ENCODE data around the gene MCC.
"Not testable (repeated sequence)": the region's sequence is repeated elsewhere in the genome, so short reads cannot be mapped to it uniquely, and the experiment has no call there.

MCC gene

GRCh38 chr5:113490317-113490716 is 2.1 kb upstream of the MCC start:
- no peak for DNase-seq (ENCODE audit: low read depth)

- DNase-seq (ENCODE audit: low read depth) = no peak
Observed at GRCh38 chr5:113489299-113489698, 1.0 kb upstream of the MCC start.

GRCh38 chr5:113488645-113489184 is 462 bp upstream of the MCC start:
- no peak for DNase-seq (ENCODE audit: low read depth)

GRCh38 chr5:113487416-113487780 is 855 bp downstream of the MCC start:
- no peak for DNase-seq (ENCODE audit: low read depth)

GRCh38 chr5:113480243-113480642 is 8.0 kb downstream of the MCC start:
- DNase-seq (ENCODE audit: low read depth) = no peak

GRCh38 chr5:113478691-113479090 is 9.6 kb downstream of the MCC start:
- no peak for DNase-seq (ENCODE audit: low read depth)

- no peak for DNase-seq (ENCODE audit: low read depth)
Observed at GRCh38 chr5:113474100-113474728, 14.0 kb downstream of the MCC start.

- DNase-seq (ENCODE audit: low read depth) = no peak
Observed at GRCh38 chr5:113463032-113463431, 25.2 kb downstream of the MCC start.

- DNase-seq (ENCODE audit: low read depth) = not testable (repeated sequence)
Observed at GRCh38 chr5:113457106-113457505, 31.1 kb downstream of the MCC start.

- no peak for DNase-seq (ENCODE audit: low read depth)
Observed at GRCh38 chr5:113452941-113453340, 35.3 kb downstream of the MCC start.

- DNase-seq (ENCODE audit: low read depth) = no peak
Observed at GRCh38 chr5:113451797-113452196, 36.5 kb downstream of the MCC start.

- no peak for DNase-seq (ENCODE audit: low read depth)
Observed at GRCh38 chr5:113450929-113451328, 37.3 kb downstream of the MCC start.

- no peak for DNase-seq (ENCODE audit: low read depth)
Observed at GRCh38 chr5:113450462-113450861, 37.8 kb downstream of the MCC start.

GRCh38 chr5:113448252-113448651 is 40.0 kb downstream of the MCC start:
- no peak for DNase-seq (ENCODE audit: low read depth)

- no peak for DNase-seq (ENCODE audit: low read depth)
Observed at GRCh38 chr5:113447498-113448050, 40.7 kb downstream of the MCC start.

GRCh38 chr5:113446358-113446927 is 41.8 kb downstream of the MCC start:
- no peak for DNase-seq (ENCODE audit: low read depth)

GRCh38 chr5:113437111-113437510 is 51.1 kb downstream of the MCC start:
- no peak for DNase-seq (ENCODE audit: low read depth)

- DNase-seq (ENCODE audit: low read depth) = no peak
Observed at GRCh38 chr5:113435575-113435974, 52.7 kb downstream of the MCC start.

GRCh38 chr5:113434889-113435288 is 53.4 kb downstream of the MCC start, which contains the start of gene TSSK1B:
TSS of gene TSSK1B (minus strand) at chr5:113434989. CDS start at chr5:113434839, 150 bp downstream.
- DNase-seq (ENCODE audit: low read depth) = no peak

GRCh38 chr5:113433862-113434612 is 54.2 kb downstream of the MCC start:
- no peak for DNase-seq (ENCODE audit: low read depth)

GRCh38 chr5:113433071-113433470 is 55.2 kb downstream of the MCC start:
- DNase-seq (ENCODE audit: low read depth) = no peak

- DNase-seq (ENCODE audit: low read depth) = no peak
Observed at GRCh38 chr5:113427871-113428574, 60.2 kb downstream of the MCC start.
